AG09319 (cell line): ENCODE data around the gene MRPL49.

Experiments used
- DNase-seq: peaks from one replicate; pipeline ENCODE4 v3.0.0-alpha.2; 2010; ENCODE audit warnings: low read depth; ENCODE audit errors: extremely low read depth
- TF ChIP-seq, protein P1 (sequence below): IDR thresholded peaks from 2 replicates; pipeline ENCODE4 v1.5.1; 2011; ENCODE audit warnings: low read depth, mild to moderate bottlenecking, inconsistent platforms, low read length, moderate library complexity

Gene MRPL49

GRCh38 chr11:65121865-65122696 is at the start of gene MRPL49, which contains the start of gene FAU:
Gene MRPL49, plus strand, starts transcription at chr11:65122321. Its CDS starts 26 bp downstream, at chr11:65122347.
Gene FAU, minus strand, starts transcription at chr11:65122134. Its CDS starts 321 bp downstream, at chr11:65121813.
- TF ChIP-seq, protein P1, sequence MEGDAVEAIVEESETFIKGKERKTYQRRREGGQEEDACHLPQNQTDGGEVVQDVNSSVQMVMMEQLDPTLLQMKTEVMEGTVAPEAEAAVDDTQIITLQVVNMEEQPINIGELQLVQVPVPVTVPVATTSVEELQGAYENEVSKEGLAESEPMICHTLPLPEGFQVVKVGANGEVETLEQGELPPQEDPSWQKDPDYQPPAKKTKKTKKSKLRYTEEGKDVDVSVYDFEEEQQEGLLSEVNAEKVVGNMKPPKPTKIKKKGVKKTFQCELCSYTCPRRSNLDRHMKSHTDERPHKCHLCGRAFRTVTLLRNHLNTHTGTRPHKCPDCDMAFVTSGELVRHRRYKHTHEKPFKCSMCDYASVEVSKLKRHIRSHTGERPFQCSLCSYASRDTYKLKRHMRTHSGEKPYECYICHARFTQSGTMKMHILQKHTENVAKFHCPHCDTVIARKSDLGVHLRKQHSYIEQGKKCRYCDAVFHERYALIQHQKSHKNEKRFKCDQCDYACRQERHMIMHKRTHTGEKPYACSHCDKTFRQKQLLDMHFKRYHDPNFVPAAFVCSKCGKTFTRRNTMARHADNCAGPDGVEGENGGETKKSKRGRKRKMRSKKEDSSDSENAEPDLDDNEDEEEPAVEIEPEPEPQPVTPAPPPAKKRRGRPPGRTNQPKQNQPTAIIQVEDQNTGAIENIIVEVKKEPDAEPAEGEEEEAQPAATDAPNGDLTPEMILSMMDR: no peak
- peak; percentile 88 for DNase-seq

GRCh38 chr11:65072631-65072966 is 49.5 kb upstream of the MRPL49 start:
- TF ChIP-seq, protein P1: no peak
- no peak for DNase-seq

- DNase-seq: no peak
- TF ChIP-seq, protein P1: no peak
Observed at GRCh38 chr11:65077451-65077850, 44.7 kb upstream of the MRPL49 start.

DNA sequence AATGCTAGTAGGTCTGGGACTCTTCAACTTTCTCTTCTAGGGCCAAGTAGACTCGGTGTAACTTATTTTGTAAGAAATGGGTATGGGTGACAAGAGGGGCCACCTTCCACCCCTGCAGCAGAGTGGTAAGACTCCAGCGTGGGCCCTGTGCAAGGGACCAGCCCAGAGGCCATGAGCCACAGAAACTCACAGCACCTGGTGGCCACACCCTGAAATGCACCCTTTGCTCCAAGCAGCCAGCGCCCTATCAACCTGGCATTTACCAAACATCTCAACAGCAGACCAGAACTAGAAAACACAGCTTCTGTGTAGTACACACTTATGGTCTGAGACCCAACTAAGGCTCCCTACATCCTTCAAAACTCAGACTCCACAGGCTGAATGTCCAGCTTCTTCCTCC is 44.0 kb upstream of the MRPL49 start:
- TF ChIP-seq, protein P1: peak; percentile 42
- DNase-seq: no peak

- no peak for DNase-seq
- TF ChIP-seq, protein P1: no peak
Observed at GRCh38 chr11:65078786-65079342, 43.3 kb upstream of the MRPL49 start.

DNA sequence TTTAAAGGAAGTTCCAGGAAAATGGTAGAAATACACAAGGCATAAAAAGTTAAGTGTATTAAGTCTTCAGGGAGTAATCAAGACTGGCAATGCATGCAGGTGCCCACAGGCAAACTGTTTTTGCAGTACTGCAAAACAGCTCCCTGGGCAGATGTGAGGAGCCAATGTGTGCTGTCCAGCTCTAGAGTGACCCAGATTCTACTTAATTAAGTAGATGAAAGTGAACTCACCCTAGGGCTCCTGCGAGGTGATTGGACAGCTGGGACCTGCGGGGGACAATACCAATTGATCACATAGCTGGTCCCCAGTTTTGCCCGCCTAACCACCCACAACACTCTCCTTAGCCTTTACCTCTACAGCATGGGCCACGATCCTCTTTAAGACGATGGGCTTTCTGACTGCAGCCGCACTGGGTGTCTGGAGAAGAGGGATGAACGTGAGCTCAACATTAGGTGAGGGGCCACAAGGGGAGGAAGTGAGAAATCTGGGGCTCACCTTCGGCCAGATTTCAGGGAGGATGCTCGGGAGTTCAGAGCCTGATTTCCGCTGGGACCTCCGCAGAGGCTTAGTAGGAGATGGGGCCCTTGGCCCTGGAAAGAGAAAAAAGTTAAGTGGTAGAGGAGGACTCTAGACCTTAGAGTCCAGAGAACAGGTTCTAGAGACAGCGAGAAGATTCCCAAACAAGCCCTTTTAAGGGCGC is 38.8 kb upstream of the MRPL49 start:
- DNase-seq: no peak
- TF ChIP-seq, protein P1: no peak
